Naive thymus-derived CD4-positive, alpha-beta T cell (primary cell): Measurements from ENCODE around the gene C19orf33. TPM values are rescaled to one million over a fixed set of nuclear protein-coding genes. Genes with fewer than 3 reads are reported as not detected.
A peak's percentile ranks its signal among the peaks of the same experiment; 100 is the strongest.

Experiments used
- ATAC-seq: fragments of 150-1000 bp; cut with Tn5 transposase; 2 replicates; pipeline ENCODE4 v1.10.0; 2021; ENCODE audit warnings: mild to moderate bottlenecking, moderate library complexity
- CTCF ChIA-PET: fragments of 350-600 bp; sonication (Branson Sonifier 250); formaldehyde crosslinking; loops from one replicate; lab custom pipeline; 2021; ENCODE audit warnings: antibody characterized with exemption; lab: Charles Lee
- POLR2A ChIA-PET: fragments of 350-600 bp; sonication (Branson Sonifier 250); formaldehyde crosslinking; loops from one replicate; lab custom pipeline; 2021; ENCODE audit warnings: antibody characterized with exemption, inconsistent platforms; lab: Charles Lee
- DNase-seq, 9 donors: peaks; one replicate each; pipeline versions ENCODE4 v3.0.0 to v3.0.0-alpha.2; 2020 to 2022; ENCODE audit warnings: mixed read lengths in 1 of 9
- H3K27ac ChIP-seq: one replicate; pipeline ENCODE4 v1.7.0; 2013; ENCODE audit warnings: mild to moderate bottlenecking, low read depth, low read length, moderate library complexity
- H3K27me3 ChIP-seq, 2 donors: one replicate each; pipeline ENCODE4 v1.7.0; 2013; ENCODE audit warnings: low read length in 2 of 2, mild to moderate bottlenecking in 2 of 2, moderate library complexity in 2 of 2; ENCODE audit not compliant: control insufficient read depth in 2 of 2, insufficient read depth in 2 of 2
- H3K36me3 ChIP-seq, 3 experiments: 1 replicate in 2 of 3; 2 replicates in 1 of 3; pipeline ENCODE4 v1.7.0; 2013; ENCODE audit warnings: low read length in 3 of 3, mild to moderate bottlenecking in 3 of 3, moderate library complexity in 1 of 3; ENCODE audit not compliant: insufficient read depth in 3 of 3, control insufficient read depth in 2 of 3
- H3K4me1 ChIP-seq, 2 donors: one replicate each; pipeline ENCODE4 v1.7.0; 2013; ENCODE audit warnings: low read length in 2 of 2, mild to moderate bottlenecking in 2 of 2, moderate library complexity in 1 of 2; ENCODE audit not compliant: control insufficient read depth in 2 of 2, insufficient read depth in 2 of 2
- H3K4me3 ChIP-seq: 2 replicates; pipeline ENCODE4 v1.7.0; 2013; ENCODE audit warnings: mild to moderate bottlenecking, low read length
- H3K9me3 ChIP-seq, 3 experiments: 1 replicate in 2 of 3; 2 replicates in 1 of 3; pipeline ENCODE4 v1.7.0; 2013; ENCODE audit warnings: low read length in 3 of 3; ENCODE audit not compliant: control insufficient read depth in 2 of 3
- H3K27ac Mint-ChIP-seq, 9 donors: one replicate each; pipeline ENCODE4 v1.8.0; 2020 to 2022; ENCODE audit warnings: mixed read lengths in 9 of 9, mild to moderate bottlenecking in 8 of 9, moderate library complexity in 5 of 9, inconsistent platforms in 2 of 9
- H3K27me3 Mint-ChIP-seq, 5 donors: one replicate each; pipeline ENCODE4 v1.8.0; 2021 to 2022; ENCODE audit warnings: mixed read lengths in 5 of 5, mild to moderate bottlenecking in 1 of 5
- H3K36me3 Mint-ChIP-seq, 5 donors: one replicate each; pipeline ENCODE4 v1.8.0; 2020 to 2022; ENCODE audit warnings: mixed read lengths in 5 of 5, mild to moderate bottlenecking in 3 of 5, inconsistent platforms in 1 of 5
- H3K4me1 Mint-ChIP-seq, 7 donors: one replicate each; pipeline ENCODE4 v1.8.0; 2020 to 2022; ENCODE audit warnings: mixed read lengths in 7 of 7, mild to moderate bottlenecking in 3 of 7, inconsistent platforms in 1 of 7
- H3K4me3 Mint-ChIP-seq, 10 donors: one replicate each; pipeline ENCODE4 v1.8.0; 2020 to 2022; ENCODE audit warnings: mild to moderate bottlenecking in 10 of 10, mixed read lengths in 10 of 10, moderate library complexity in 6 of 10, inconsistent platforms in 2 of 10
- H3K9me3 Mint-ChIP-seq, 11 donors: one replicate each; pipeline ENCODE4 v1.8.0; 2020 to 2022; ENCODE audit warnings: mixed read lengths in 11 of 11, mild to moderate bottlenecking in 4 of 11, inconsistent platforms in 1 of 11, moderate library complexity in 1 of 11
- intact Hi-C, 2 donors: fragments of 100-400 bp; cut with micrococcal nuclease; formaldehyde crosslinking; loops; one replicate each; pipeline ENCODE4 v1.15.1; 2023
- polyA plus RNA-seq, 2 donors: library from polyadenylated mRNA; unstranded; fragments of 300-500 nt; fragmentation: Illumina TruSeq; gene quantifications; one replicate each; pipeline ENCODE4 v1.2.3, GENCODE V29; 2021
- total RNA-seq, 6 experiments: library from RNA in 5 of 6; stranded (reverse) in 5 of 6; gene quantifications; 1 replicate in 5 of 6; 2 replicates in 1 of 6; pipeline ENCODE4 v1.2.3 and lab custom pipeline; 2021 to 2026

C19orf33 gene
- total and polyA plus RNA-seq, 7 experiments from 2014 or later: 0.88 to 1.5 TPM; not detected in 5

DNA sequence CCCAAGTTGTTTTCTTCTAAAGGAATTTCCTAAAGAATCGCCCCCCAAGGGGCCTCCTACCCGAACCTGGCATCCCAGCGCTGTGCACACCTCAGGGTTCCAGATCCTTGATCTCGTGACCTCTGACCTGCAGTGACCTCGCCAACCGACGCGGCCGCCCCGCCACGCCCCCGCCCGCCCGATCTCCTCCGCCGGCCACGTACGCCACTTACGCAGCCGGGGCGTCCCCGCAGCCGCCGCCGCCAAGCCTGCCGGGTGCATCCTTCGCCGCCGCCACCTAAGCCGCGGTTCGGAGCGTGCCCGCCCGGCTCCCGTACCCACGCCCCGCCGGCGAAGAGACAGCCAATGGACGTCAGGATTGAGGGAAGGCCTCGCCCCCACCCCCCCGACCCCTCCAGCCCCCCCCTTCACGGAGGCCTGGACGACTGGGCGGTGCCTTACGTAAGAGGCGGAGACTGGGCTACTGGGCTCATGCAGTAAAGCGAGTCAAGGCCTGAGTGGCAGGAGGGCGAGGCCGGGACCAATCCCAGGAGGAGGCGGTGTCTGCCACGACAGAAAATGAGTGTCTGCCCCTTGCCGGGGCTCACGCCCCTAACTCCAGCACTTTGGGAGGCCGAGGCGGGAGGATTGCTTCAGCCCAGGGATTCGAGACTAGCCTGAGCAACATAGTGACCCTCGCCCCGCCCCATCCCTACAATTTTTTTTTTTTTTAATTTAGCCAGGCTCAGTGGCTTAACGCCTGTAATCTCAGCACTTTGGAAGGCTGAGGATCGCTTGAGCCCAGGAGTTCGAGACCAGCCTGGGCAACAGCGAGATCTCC is 11.8 kb downstream of the C19orf33 start, which contains the start of gene YIF1B:
Gene YIF1B (minus strand): TSS at position 291 of the 820 bp plus-strand sequence. CDS start 30 bp downstream, at position 261.
- intact Hi-C loops: loop anchor here (1.0 to 10.0 kb wide), 18 partner anchors 19 to 1101 kb away; partner anchors contain the start of genes CATSPERG (in 2 of the 2), GGN (in 2 of the 2), PSMD8 (in 2 of the 2) and SIPA1L3 (in 2 of the 2)
- Mint-ChIP-seq H3K27ac (peak within 1 kb of the TSS; percentile 90 to 97 (median 93)), H3K27me3 (no peaks in the 10 kb centered on the region), H3K4me1 (peaks cover 29 to 57% (median 48%) of the 10 kb centered on the region in 7 donors), H3K36me3 (peaks cover 0 to 2% (median 0%) of the 10 kb centered on the region in 5 donors), H3K9me3 (no peaks in the 10 kb centered on the region), H3K4me3 (peak within 1 kb of the TSS; percentile 87 to 96 (median 91))
- DNase-seq: peak; percentile 93 to 97 (median 95)
- peaks cover 14 to 30% of the 10 kb centered on the region in 2 donors for H3K4me1 ChIP-seq
- H3K36me3 ChIP-seq: no peaks in the 10 kb centered on the region
- peak; percentile 95 for ATAC-seq
- ChIA-PET CTCF (no interaction called here), POLR2A (interaction anchor here (0.7 to 1.5 kb wide), 3 partner anchors 21 to 52 kb away, joined by 3 read pairs; no protein-coding TSS in a partner anchor)
- H3K9me3 ChIP-seq: no peaks in the 10 kb centered on the region
- peak within 1 kb of the TSS; percentile 97 for H3K27ac ChIP-seq
- no peaks in the 10 kb centered on the region for H3K27me3 ChIP-seq
- peak within 1 kb of the TSS; percentile 90 for H3K4me3 ChIP-seq

DNA sequence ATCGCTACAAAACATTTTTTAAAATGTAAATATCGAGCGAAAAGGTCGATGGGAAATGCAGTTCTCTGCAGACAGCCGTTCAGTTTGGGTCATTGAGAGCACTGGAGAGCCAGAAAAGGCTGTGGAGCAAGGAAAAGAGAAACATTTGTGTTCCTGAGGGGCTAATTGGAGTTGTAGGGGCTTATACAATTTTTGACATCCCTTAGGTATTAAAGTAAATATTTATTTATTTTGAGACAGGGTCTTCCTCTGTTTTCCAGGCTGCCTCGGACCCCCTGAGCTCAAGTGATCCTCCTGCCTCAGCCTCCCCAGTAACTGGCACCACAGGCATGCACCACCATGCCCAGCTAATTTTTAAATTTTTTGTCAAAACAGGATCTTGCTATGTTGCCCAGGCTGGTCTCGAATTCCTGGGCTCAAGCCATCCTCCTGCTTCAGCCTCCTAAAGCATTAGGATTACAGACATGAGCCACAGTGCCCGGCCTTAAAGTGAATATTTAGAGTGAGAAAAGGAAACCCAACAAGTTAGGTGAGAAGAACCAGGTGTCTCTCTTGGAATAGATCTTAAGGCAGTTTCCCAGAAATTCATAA is 12.5 kb downstream of the C19orf33 start:
- peak; percentile 1 for ATAC-seq
- Mint-ChIP-seq H3K4me3 (peak overlapping the region; percentile 87 to 96 (median 91)), H3K4me1 (peaks cover 34 to 64% (median 55%) of the 10 kb centered on the region in 7 donors), H3K9me3 (no peaks in the 10 kb centered on the region), H3K27me3 (no peaks in the 10 kb centered on the region), H3K27ac (peak overlapping the region; percentile 90 to 97 (median 93)), H3K36me3 (peaks cover 0 to 5% (median 0%) of the 10 kb centered on the region in 5 donors)
- ChIA-PET CTCF (no interaction called here), POLR2A (interaction anchor here (0.7 to 1.5 kb wide), 3 partner anchors 21 to 53 kb away, joined by 3 read pairs; no protein-coding TSS in a partner anchor)
- Histone ChIP-seq H3K36me3 (no peaks in the 10 kb centered on the region), H3K27me3 (no peaks in the 10 kb centered on the region), H3K4me1 (peaks cover 15 to 30% of the 10 kb centered on the region in 2 donors), H3K9me3 (no peaks in the 10 kb centered on the region), H3K27ac (peak overlapping the region; percentile 97), H3K4me3 (peak overlapping the region; percentile 90)
- no peak for DNase-seq
- intact Hi-C loops: loop anchor here (1.0 to 10.0 kb wide), 17 partner anchors 19 to 1102 kb away; partner anchors contain the start of genes CATSPERG (in 2 of the 2), GGN (in 2 of the 2), PSMD8 (in 2 of the 2) and SIPA1L3 (in 2 of the 2)

DNA sequence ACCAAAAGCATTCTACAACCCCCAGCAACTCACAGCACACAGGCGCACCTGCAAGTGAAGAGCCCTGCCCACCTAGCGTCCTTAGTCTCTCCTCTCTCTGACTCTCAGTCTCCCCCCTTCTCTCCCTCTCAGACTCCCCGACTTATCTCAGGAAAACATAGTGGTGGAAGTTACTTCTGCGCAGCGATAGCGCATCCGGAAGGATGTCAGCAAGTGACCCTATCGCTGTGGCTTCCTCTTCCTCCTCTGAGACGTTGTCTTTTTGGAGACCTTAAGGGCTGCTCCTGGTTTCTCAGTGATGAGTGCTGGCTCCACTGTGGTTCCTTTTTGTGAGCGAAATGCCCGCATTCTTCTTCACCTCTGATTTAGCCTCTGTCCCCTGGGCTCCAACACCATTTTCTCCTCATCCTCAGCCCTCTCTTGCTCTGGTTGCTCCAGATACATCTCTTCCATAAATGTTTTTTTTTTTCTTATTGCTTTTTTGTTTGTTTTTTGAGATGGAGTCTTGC is 13.1 kb downstream of the C19orf33 start:
- Histone ChIP-seq H3K4me3 (peak overlapping the region; percentile 90), H3K27me3 (no peaks in the 10 kb centered on the region), H3K36me3 (no peaks in the 10 kb centered on the region), H3K9me3 (no peaks in the 10 kb centered on the region), H3K27ac (peak overlapping the region; percentile 97), H3K4me1 (peaks cover 15 to 30% of the 10 kb centered on the region in 2 donors)
- intact Hi-C loops: loop anchor here (2.0 to 10.0 kb wide), 10 partner anchors 60 to 1102 kb away; partner anchors contain the start of genes ACTN4 (in 1 of the 2), ECH1 (in 1 of the 2), EIF3K (in 1 of the 2) and GGN (in 1 of the 2)
- Mint-ChIP-seq H3K27me3 (no peaks in the 10 kb centered on the region), H3K9me3 (no peaks in the 10 kb centered on the region), H3K4me3 (peak overlapping the region; percentile 87 to 96 (median 91)), H3K27ac (peak overlapping the region; percentile 90 to 97 (median 93)), H3K4me1 (peaks cover 40 to 70% (median 60%) of the 10 kb centered on the region in 7 donors), H3K36me3 (peaks cover 0 to 5% (median 2%) of the 10 kb centered on the region in 5 donors)
- ChIA-PET POLR2A (interaction anchor here (1.0 to 2.0 kb wide), 3 partner anchors 52 to 57 kb away, joined by 3 to 7 read pairs (median 3); partner anchors contain the start of gene PSMD8), CTCF (interaction anchor here (1.3 kb wide), 1 partner anchor 19 kb away, joined by 3 read pairs; no protein-coding TSS in a partner anchor)
- no peak for ATAC-seq
- DNase-seq: peak in 8 of 9 donors; percentile 23 to 43 (median 34)

DNA sequence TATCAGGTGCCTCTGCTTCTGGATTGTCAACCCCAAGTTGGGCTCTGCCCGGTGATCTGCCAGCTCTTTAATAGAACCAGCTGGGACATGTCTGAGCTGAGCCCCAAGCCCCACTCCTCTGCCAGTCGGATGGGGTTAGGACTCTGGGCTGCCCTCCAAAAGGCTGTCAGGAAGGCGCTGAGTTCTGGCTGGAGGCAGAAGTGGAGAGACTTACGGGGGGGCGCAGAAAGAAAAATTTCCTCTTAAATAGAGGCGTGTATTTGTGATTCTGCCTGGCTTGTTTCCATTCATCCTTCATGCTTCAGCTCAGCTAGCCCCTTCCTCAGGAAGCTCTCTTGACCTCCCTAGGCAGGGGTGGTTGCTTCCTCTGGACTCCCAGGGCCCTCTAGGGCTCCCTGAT is 14.6 kb downstream of the C19orf33 start:
- DNase-seq (no peak), ATAC-seq (no peak)
- no peaks in the 10 kb centered on the region for H3K27me3 Mint-ChIP-seq
- peaks cover 15 to 30% of the 10 kb centered on the region in 2 donors for H3K4me1 ChIP-seq
- peak overlapping the region; percentile 48 to 89 (median 86) for H3K4me3 Mint-ChIP-seq
- H3K27ac ChIP-seq: no peak overlapping the region
- H3K36me3 ChIP-seq: no peaks in the 10 kb centered on the region
- no peaks in the 10 kb centered on the region for H3K9me3 Mint-ChIP-seq
- peaks cover 39 to 71% (median 60%) of the 10 kb centered on the region in 7 donors for H3K4me1 Mint-ChIP-seq
- H3K4me3 ChIP-seq: peak overlapping the region; percentile 64
- POLR2A ChIA-PET: interaction anchor here (0.9 to 2.0 kb wide), 4 partner anchors 17 to 412 kb away, joined by 3 to 7 read pairs (median 4); partner anchors contain the start of genes CATSPERG, PSMD8, SIPA1L3 and SPINT2
- H3K9me3 ChIP-seq: no peaks in the 10 kb centered on the region
- CTCF ChIA-PET: interaction anchor here (0.6 to 1.9 kb wide), 2 partner anchors 74 to 192 kb away, joined by 4 to 5 read pairs; no protein-coding TSS in a partner anchor
- no peaks in the 10 kb centered on the region for H3K27me3 ChIP-seq
- intact Hi-C loops: loop anchor here (5.0 to 10.0 kb wide), 9 partner anchors 69 to 1104 kb away; partner anchors contain the start of genes ACTN4 (in 1 of the 2), ECH1 (in 1 of the 2), EIF3K (in 1 of the 2) and GGN (in 1 of the 2)
- peaks cover 0 to 4% (median 3%) of the 10 kb centered on the region in 5 donors for H3K36me3 Mint-ChIP-seq
- peak overlapping the region in 7 of 9 donors; percentile 13 to 78 (median 56) for H3K27ac Mint-ChIP-seq

DNA sequence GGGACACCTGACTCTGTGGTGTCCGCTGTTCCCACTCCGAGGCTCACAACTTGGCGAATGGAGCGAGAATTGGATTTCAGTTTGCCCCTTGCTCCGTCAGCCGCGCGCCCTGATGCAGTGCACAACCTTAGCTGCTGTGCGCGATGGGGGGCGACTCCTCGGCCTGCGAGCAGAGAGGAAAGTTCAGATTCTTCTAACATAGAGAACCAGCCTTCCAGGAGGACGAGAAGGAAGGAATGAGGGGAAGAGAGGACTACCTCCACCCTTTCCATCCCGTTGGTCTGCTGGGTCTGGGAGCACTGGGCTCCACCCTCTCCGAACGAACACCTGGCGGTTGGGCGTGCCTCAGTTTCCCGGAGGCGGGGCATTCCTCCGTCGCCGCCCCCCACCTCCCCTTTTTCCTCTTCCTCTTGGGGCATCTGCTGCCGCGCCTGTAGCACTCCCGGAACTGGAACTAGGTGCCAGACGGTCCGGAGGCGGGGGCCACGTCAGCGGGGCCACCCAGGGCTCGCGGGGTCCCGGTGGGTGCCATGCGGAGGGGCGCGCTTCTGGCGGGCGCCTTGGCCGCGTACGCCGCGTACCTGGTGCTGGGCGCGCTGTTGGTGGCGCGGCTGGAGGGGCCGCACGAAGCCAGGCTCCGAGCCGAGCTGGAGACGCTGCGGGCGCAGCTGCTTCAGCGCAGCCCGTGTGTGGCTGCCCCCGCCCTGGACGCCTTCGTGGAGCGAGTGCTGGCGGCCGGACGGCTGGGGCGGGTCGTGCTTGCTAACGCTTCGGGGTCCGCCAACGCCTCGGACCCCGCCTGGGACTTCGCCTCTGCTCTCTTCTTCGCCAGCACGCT is 15.6 kb downstream of the C19orf33 start, which contains the start of gene KCNK6:
Gene KCNK6 (plus strand): TSS at position 425 of the 838 bp plus-strand sequence. CDS start 106 bp downstream, at position 531.
- ATAC-seq (no peak), DNase-seq (peak in 8 of 9 donors; percentile 21 to 68 (median 30))
- peaks cover 36 to 68% (median 58%) of the 10 kb centered on the region in 7 donors for H3K4me1 Mint-ChIP-seq
- no peaks in the 10 kb centered on the region for H3K9me3 Mint-ChIP-seq
- no peaks in the 10 kb centered on the region for H3K36me3 ChIP-seq
- CTCF ChIA-PET: interaction anchor here (0.6 to 1.9 kb wide), 3 partner anchors 38 to 83 kb away, joined by 3 to 5 read pairs (median 4); partner anchors contain the start of gene FAM98C
- H3K4me3 Mint-ChIP-seq: peak within 1 kb of the TSS; percentile 79 to 89 (median 86)
- intact Hi-C loops: loop anchor here (1.0 to 10.0 kb wide), 10 partner anchors 18 to 1105 kb away; partner anchors contain the start of genes ACTN4 (in 1 of the 2), ECH1 (in 1 of the 2), EIF3K (in 1 of the 2) and GGN (in 1 of the 2)
- peak within 1 kb of the TSS; percentile 44 to 89 (median 75) for H3K27ac Mint-ChIP-seq
- peak within 1 kb of the TSS; percentile 68 for H3K27ac ChIP-seq
- peaks cover 0 to 4% (median 3%) of the 10 kb centered on the region in 5 donors for H3K36me3 Mint-ChIP-seq
- POLR2A ChIA-PET: interaction anchor here (1.2 kb wide), 1 partner anchor 10 kb away, joined by 4 read pairs; no protein-coding TSS in a partner anchor
- no peaks in the 10 kb centered on the region for H3K9me3 ChIP-seq
- H3K4me3 ChIP-seq: peak within 1 kb of the TSS; percentile 64
- H3K27me3 ChIP-seq: no peaks in the 10 kb centered on the region
- peaks cover 15 to 30% of the 10 kb centered on the region in 2 donors for H3K4me1 ChIP-seq
- H3K27me3 Mint-ChIP-seq: no peaks in the 10 kb centered on the region
